C1 segment of cervical spinal cord (tissue), 14 donors: ENCODE results near the gene COL8A2.

Experiments used
- DNase-seq, 14 donors: peaks; one replicate each; lab custom pipeline; 2025; lab: John Stamatoyannopoulos, UW

Gene COL8A2

GRCh38 chr1:36157973-36158826 lies 33.2 kb upstream of the COL8A2 start:
- peak in 8 of 14 donors; percentile 18 to 52 (median 45) for DNase-seq

- DNase-seq = peak in 4 of 14 donors; percentile 51 to 76 (median 55)
These were observed 32.3 kb upstream of the COL8A2 start for GRCh38 chr1:36157115-36157903.

- peak in 12 of 14 donors; percentile 49 to 94 (median 80) for DNase-seq
These were observed 31.5 kb upstream of the COL8A2 start for GRCh38 chr1:36156329-36157114.

GRCh38 chr1:36155408-36156328 lies 30.6 kb upstream of the COL8A2 start, which contains the start of gene MAP7D1:
MAP7D1 (plus strand) TSS chr1:36156160; CDS start chr1:36156418, 258 bp downstream.
- peak; percentile 73 to 98 (median 92) for DNase-seq

- DNase-seq = peak in 5 of 14 donors; percentile 21 to 60 (median 39)
These were observed 29.9 kb upstream of the COL8A2 start for GRCh38 chr1:36154765-36155407.

GRCh38 chr1:36154335-36154734 lies 29.3 kb upstream of the COL8A2 start:
- no peak for DNase-seq

- no peak for DNase-seq
These were observed 28.5 kb upstream of the COL8A2 start for GRCh38 chr1:36153476-36153875.

- no peak for DNase-seq
These were observed 26.8 kb upstream of the COL8A2 start for GRCh38 chr1:36151845-36152203.

- DNase-seq = no peak
These were observed 26.3 kb upstream of the COL8A2 start for GRCh38 chr1:36151134-36151844.

- DNase-seq = peak in 12 of 14 donors; percentile 46 to 95 (median 76)
These were observed 25.5 kb upstream of the COL8A2 start for GRCh38 chr1:36150296-36151133.

GRCh38 chr1:36149973-36150295 lies 24.9 kb upstream of the COL8A2 start:
- peak in 1 of 14 donors; percentile 64 for DNase-seq

- peak; percentile 96 to 100 (median 99) for DNase-seq
These were observed 24.4 kb upstream of the COL8A2 start, which contains the start of gene TRAPPC3 for GRCh38 chr1:36149237-36149972. TRAPPC3 (minus strand) TSS chr1:36149486; CDS start chr1:36149378, 108 bp downstream.

GRCh38 chr1:36148821-36149236 lies 23.8 kb upstream of the COL8A2 start:
- no peak for DNase-seq

GRCh38 chr1:36144413-36144812 lies 19.4 kb upstream of the COL8A2 start:
- no peak for DNase-seq

- DNase-seq = no peak
These were observed 18.4 kb upstream of the COL8A2 start for GRCh38 chr1:36143424-36143823.

- peak in 1 of 14 donors; percentile 26 for DNase-seq
These were observed 17.1 kb upstream of the COL8A2 start for GRCh38 chr1:36142121-36142520.

- DNase-seq = peak in 1 of 14 donors; percentile 24
These were observed 14.5 kb upstream of the COL8A2 start for GRCh38 chr1:36139521-36139920.

- peak in 1 of 14 donors; percentile 78 for DNase-seq
These were observed 12.8 kb upstream of the COL8A2 start for GRCh38 chr1:36137776-36138175.
